Panc1 (cell line): Measurements from ENCODE around the gene CHMP5.

Source experiments
- CTCF ChIP-seq: fragments of 450-650 bp; IDR thresholded peaks from 2 replicates; pipeline ENCODE4 v1.5.1; 2017; ENCODE audit warnings: mild to moderate bottlenecking
- POLR2AphosphoS5 ChIP-seq: IDR thresholded peaks from 2 replicates; pipeline ENCODE4 v1.6.1; 2012; ENCODE audit warnings: mild to moderate bottlenecking, low read depth, low read length, moderate library complexity
- REST ChIP-seq, 2 experiments: IDR thresholded peaks; 2 replicates each; pipeline ENCODE4 v1.6.1; 2011 to 2012; ENCODE audit warnings: low read depth in 2 of 2, control low read depth in 1 of 2, low read length in 1 of 2, mild to moderate bottlenecking in 1 of 2, moderate library complexity in 1 of 2; ENCODE audit not compliant: insufficient read depth in 1 of 2
- SIN3A ChIP-seq: IDR thresholded peaks from 2 replicates; pipeline ENCODE4 v1.6.1; 2012; ENCODE audit warnings: low read depth, mild to moderate bottlenecking, low read length, moderate library complexity, borderline replicate concordance; ENCODE audit not compliant: insufficient read depth
- TCF7L2 ChIP-seq: IDR thresholded peaks from 2 replicates; pipeline ENCODE4 v1.6.1; 2011; ENCODE audit warnings: mild to moderate bottlenecking, low read depth, low read length, inconsistent platforms

GRCh38 chr9:33239921-33240320 is 24.9 kb upstream of the CHMP5 start, which contains the start of gene SPINK4:
- TF ChIP-seq CTCF: no peak
- TF ChIP-seq POLR2AphosphoS5: no peak
- TF ChIP-seq SIN3A: no peak
- no peak for TF ChIP-seq REST (IDR thresholded peaks at IDR 0.05; ENCODE audit: insufficient read depth in 1 of 2, low read depth in 2 of 2, low read length in 1 of 2)
- TF ChIP-seq TCF7L2: no peak
